HL-60 (cell line): ENCODE data around the gene CLSTN2.

ENCODE experiments used
- DNase-seq, 2 experiments: peaks; one replicate each; pipeline ENCODE4 v3.0.0-alpha.2; 2010 to 2020; ENCODE audit warnings: low read depth in 1 of 2, low spot score in 1 of 2
- H3K27ac ChIP-seq: fragments of 250-450 bp; sonication (Bioruptor Pico); replicated peaks from 2 replicates; pipeline ENCODE4 v1.5.1; 2020; ENCODE audit warnings: mild to moderate bottlenecking, moderate library complexity
- H3K27me3 ChIP-seq: fragments of 250-450 bp; sonication (Bioruptor Pico); 2 replicates; pipeline ENCODE4 v1.5.1; 2021; ENCODE audit warnings: mild to moderate bottlenecking, moderate library complexity; ENCODE audit not compliant: insufficient read depth, poor library complexity, severe bottlenecking
- H3K4me3 ChIP-seq: replicated peaks from 2 replicates; pipeline ENCODE4 v1.5.1; 2011; ENCODE audit warnings: mild to moderate bottlenecking, control low read depth, low read length; ENCODE audit not compliant: insufficient read depth
- CTCF ChIP-seq: IDR thresholded peaks from one replicate; pipeline ENCODE4 v1.5.1; 2011; ENCODE audit warnings: low read length, control low read depth, inconsistent platforms; ENCODE audit not compliant: insufficient read depth
- GABPA ChIP-seq: IDR thresholded peaks from 2 replicates; pipeline ENCODE4 v1.6.1; 2012; ENCODE audit warnings: low read depth
- POLR2AphosphoS5 ChIP-seq: IDR thresholded peaks from 2 replicates; pipeline ENCODE4 v1.6.1; 2012; ENCODE audit warnings: low read depth
- REST ChIP-seq: IDR thresholded peaks from 2 replicates; pipeline ENCODE4 v1.6.1; 2012; ENCODE audit warnings: low read depth; ENCODE audit not compliant: insufficient replicate concordance
- SPI1 ChIP-seq: IDR thresholded peaks from 2 replicates; pipeline ENCODE4 v1.6.1; 2012; ENCODE audit warnings: low read depth, mild to moderate bottlenecking, borderline replicate concordance

The CLSTN2 gene

GRCh38 chr3:140160553-140160952 lies 225.6 kb downstream of the CLSTN2 start:
- TF ChIP-seq GABPA, result no peak
- TF ChIP-seq POLR2AphosphoS5, result no peak
- no peak for TF ChIP-seq SPI1
- no peak for TF ChIP-seq CTCF
- TF ChIP-seq REST, result no peak
- peaks cover 2% of the 10 kb centered on the region for H3K27me3 ChIP-seq
- DNase-seq, result no peak
- no peak overlapping the region for H3K4me3 ChIP-seq
- no peak overlapping the region for H3K27ac ChIP-seq

GRCh38 chr3:140162551-140162950 lies 227.6 kb downstream of the CLSTN2 start:
- DNase-seq, result no peak
- TF ChIP-seq GABPA (no peak), SPI1 (no peak), CTCF (no peak), POLR2AphosphoS5 (no peak), REST (no peak)
- Histone ChIP-seq H3K4me3 (no peak overlapping the region), H3K27ac (no peak overlapping the region), H3K27me3 (peaks cover 2% of the 10 kb centered on the region)

- Histone ChIP-seq H3K4me3 (no peak overlapping the region), H3K27ac (no peak overlapping the region), H3K27me3 (peaks cover 2% of the 10 kb centered on the region)
- TF ChIP-seq POLR2AphosphoS5 (no peak), GABPA (no peak), SPI1 (no peak), CTCF (no peak), REST (no peak)
- no peak for DNase-seq
Measured at GRCh38 chr3:140163159-140163763, 228.3 kb downstream of the CLSTN2 start.
